GM12878 (cell line): ENCODE data around the gene APOBEC3B. TPM values are rescaled to one million over a fixed set of nuclear protein-coding genes. Genes with fewer than 3 reads are reported as not detected.

Source experiments
- ATAC-seq: fragments of 200-7000 bp; cut with Tn5 transposase; 3 replicates; pipeline ENCODE4 v1.9.1; 2020; ENCODE audit warnings: mild to moderate bottlenecking, moderate library complexity
- BruUV-seq: library from RNA; stranded (reverse); fragments of 400-500 nt; replicated peaks from 2 replicates; lab custom pipeline; 2021; lab: Mats Ljungman, UMichigan
- CTCF ChIA-PET: fragments of 300-600 bp; sonication (Branson Sonifier 250); formaldehyde crosslinking; extraction: SDS; loops from one replicate; lab custom pipeline; 2021; ENCODE audit warnings: inconsistent platforms; lab: Yijun Ruan, JAX
- POLR2A ChIA-PET: fragments of 350-600 bp; formaldehyde crosslinking; extraction: SDS; loops from one replicate; lab custom pipeline; 2021; ENCODE audit warnings: inconsistent platforms; lab: Charles Lee
- RAD21 ChIA-PET: fragments of 300-600 bp; sonication (Branson Sonifier 250); formaldehyde crosslinking; loops from one replicate; lab custom pipeline; 2023; ENCODE audit warnings: antibody characterized with exemption; ENCODE audit not compliant: unreplicated experiment; lab: Charles Lee
- SMC1A ChIA-PET: fragments of 300-600 bp; sonication (Branson Sonifier 250); formaldehyde crosslinking; loops from one replicate; lab custom pipeline; 2023; ENCODE audit not compliant: unreplicated experiment, uncharacterized antibody; lab: Charles Lee
- DNase-seq: peaks from one replicate; pipeline ENCODE4 v3.0.0-alpha.2; 2011; ENCODE audit warnings: low read depth, low spot score
- FAIRE-seq: peaks from 3 replicates; lab custom pipeline; 2011; peaks lifted over from hg19 to GRCh38; lab: Jason Lieb, UNC
- H2AFZ ChIP-seq: 2 replicates; pipeline ENCODE4 v1.6.0; 2011; ENCODE audit warnings: low read depth, low read length, control low read depth; ENCODE audit not compliant: control insufficient read depth
- H3K27ac ChIP-seq: 2 replicates; pipeline ENCODE4 v1.5.1; 2011; ENCODE audit warnings: control low read depth; ENCODE audit not compliant: control insufficient read depth, insufficient read depth
- H3K27me3 ChIP-seq, 2 experiments: replicated peaks in 1 of 2; 2 replicates each; pipeline versions ENCODE4 v1.6.0 to v1.6.1; 2011; ENCODE audit warnings: low read length in 1 of 2; ENCODE audit not compliant: control insufficient read depth in 2 of 2, insufficient read depth in 2 of 2
- H3K36me3 ChIP-seq, 2 experiments: 2 replicates each; pipeline ENCODE4 v1.5.1; 2011; ENCODE audit warnings: low read length in 1 of 2; ENCODE audit not compliant: control insufficient read depth in 2 of 2, insufficient read depth in 2 of 2
- H3K4me1 ChIP-seq: 2 replicates; pipeline ENCODE4 v1.6.1; 2011; ENCODE audit warnings: mild to moderate bottlenecking, low read length, moderate library complexity, mixed read lengths; ENCODE audit not compliant: control insufficient read depth, insufficient read depth
- H3K4me2 ChIP-seq: 2 replicates; pipeline ENCODE4 v1.6.0; 2011; ENCODE audit warnings: control low read depth; ENCODE audit not compliant: control insufficient read depth, insufficient read depth
- H3K4me3 ChIP-seq: fragments of 200-600 bp; sonication (generic); 2 replicates; pipeline ENCODE4 v1.5.1; 2016
- H3K79me2 ChIP-seq: 2 replicates; pipeline ENCODE4 v1.6.0; 2011; ENCODE audit warnings: low read length; ENCODE audit not compliant: control insufficient read depth, insufficient read depth
- H3K9ac ChIP-seq: 2 replicates; pipeline ENCODE4 v1.8.0; 2011; ENCODE audit warnings: low read length, control low read depth, mixed read lengths; ENCODE audit not compliant: control insufficient read depth, insufficient read depth
- H3K9me3 ChIP-seq: replicated peaks from 3 replicates; pipeline ENCODE4 v1.5.1; 2011; ENCODE audit warnings: mild to moderate bottlenecking, low read length; ENCODE audit not compliant: control insufficient read depth, insufficient read depth
- H4K20me1 ChIP-seq: 2 replicates; pipeline ENCODE4 v1.6.0; 2011; ENCODE audit not compliant: control insufficient read depth, insufficient read depth
- BRCA1 ChIP-seq: IDR thresholded peaks from 2 replicates; pipeline ENCODE4 v1.6.1; 2011; ENCODE audit warnings: low read depth, low read length, improper control_type of control experiment
- EED ChIP-seq: sonication (generic); IDR thresholded peaks from 2 replicates; pipeline ENCODE4 v1.6.1; 2016; ENCODE audit warnings: antibody characterized with exemption, low read depth
- KLF5 ChIP-seq: fragments of 450-650 bp; IDR thresholded peaks from 2 replicates; pipeline ENCODE4 v1.6.1; 2014; ENCODE audit warnings: mild to moderate bottlenecking; ENCODE audit not compliant: partially characterized antibody
- MTA2 ChIP-seq: fragments of 450-650 bp; IDR thresholded peaks from 2 replicates; pipeline ENCODE4 v1.6.1; 2016; ENCODE audit warnings: low read depth, mild to moderate bottlenecking, moderate library complexity
- NFYB ChIP-seq: IDR thresholded peaks from 2 replicates; pipeline ENCODE4 v1.6.1; 2011; ENCODE audit warnings: low read depth, mild to moderate bottlenecking, low read length, improper control_type of control experiment, moderate library complexity; ENCODE audit not compliant: insufficient read depth
- SMAD1 ChIP-seq: fragments of 450-650 bp; IDR thresholded peaks from 2 replicates; pipeline ENCODE4 v1.6.1; 2018; ENCODE audit warnings: mild to moderate bottlenecking, low read depth; ENCODE audit not compliant: partially characterized antibody
- TCF7 ChIP-seq: IDR thresholded peaks from 2 replicates; pipeline ENCODE4 v1.6.1; 2014; ENCODE audit warnings: antibody characterized with exemption, borderline replicate concordance
- ZNF24 ChIP-seq: fragments of 450-650 bp; IDR thresholded peaks from 2 replicates; pipeline ENCODE4 v1.6.1; 2017; ENCODE audit warnings: antibody characterized with exemption, mild to moderate bottlenecking
- WGBS: methylation state at CpG from one replicate; pipeline ENCODE4 v1.1.6; 2016; ENCODE audit warnings: low lambda C conversion rate; ENCODE audit not compliant: insufficient replicate concordance, insufficient coverage; ENCODE audit errors: missing lambda C conversion rate; 5-methylcytosine and 5-hydroxymethylcytosine counted together
- in situ Hi-C: fragments of 300-500 bp; cut with MboI; formaldehyde crosslinking; loops from 9 replicates; pipeline ENCODE4 v1.14.3; 2018; ENCODE audit warnings: mixed read lengths
- intact Hi-C: fragments of 100-400 bp; cut with micrococcal nuclease; formaldehyde crosslinking; loops from one replicate; pipeline ENCODE4 v1.14.2; 2022; ENCODE audit not compliant: unreplicated experiment
- polyA plus RNA-seq, 11 experiments: library from polyadenylated mRNA; depleted of rRNA in 4 of 11; unstranded in 6 of 11; stranded (reverse) in 5 of 11; fragments of >200 nt; fragmentation: Nextera tagmentation in 4 of 11; fragmentation: Illumina TruSeq in 1 of 11; extraction: Ambion mirVana in 4 of 11; extraction: Trizol in 1 of 11; gene quantifications; 1 replicate in 1 of 11; 2 replicates in 10 of 11; pipeline versions ENCODE4 v1.2.1 to v1.2.3, GENCODE V29; 2011 to 2016; ENCODE audit warnings: inconsistent platforms in 2 of 11, missing spikeins in 2 of 11, low read depth in 1 of 11
- total RNA-seq, 4 experiments: library from RNA; depleted of rRNA in 3 of 4; stranded (reverse); fragments of >200 nt in 3 of 4; fragmentation: Illumina TruSeq in 1 of 4; extraction: Trizol in 1 of 4; gene quantifications; 2 replicates each; pipeline versions ENCODE4 v1.2.1 to v1.2.3, GENCODE V29; 2013 to 2021

The APOBEC3B gene
- total and polyA plus RNA-seq, 10 of the 15 experiments (the other 5 are each of a cell fraction or from before 2014, with no cell fraction given): 2.4 to 75.1 (median 30.9) TPM

DNA sequence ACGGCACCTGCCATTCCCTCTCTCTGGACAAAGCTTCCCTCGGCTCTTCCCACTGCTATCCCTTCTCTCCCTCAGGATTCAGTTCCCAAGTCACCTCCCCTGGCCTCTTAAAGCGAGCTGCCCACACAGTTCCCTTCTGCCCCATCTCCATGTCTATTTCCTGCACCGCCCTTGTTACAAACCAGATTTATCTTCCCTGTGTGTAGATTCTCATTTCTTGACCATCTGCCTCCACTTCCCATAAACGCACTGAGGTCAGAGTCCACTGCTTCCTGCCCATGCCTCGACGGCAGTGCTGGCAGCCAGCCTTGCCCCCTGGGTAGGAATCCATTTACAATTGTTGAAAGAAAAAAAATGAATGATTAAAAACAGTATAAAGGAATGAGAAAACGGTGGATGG lies 11.6 kb upstream of the APOBEC3B start:
- ChIA-PET SMC1A (interaction anchor here (1.8 to 6.9 kb wide), 3 partner anchors 11 to 100 kb away, joined by 5 to 50 read pairs (median 12); partner anchors contain the start of gene CBX6), POLR2A (interaction anchor here (1.2 kb wide), 1 partner anchor 101 kb away, joined by 3 read pairs; no protein-coding TSS in a partner anchor), RAD21 (interaction anchor here (1.0 to 5.2 kb wide), 3 partner anchors 34 to 202 kb away, joined by 3 to 39 read pairs (median 8); no protein-coding TSS in a partner anchor), CTCF (interaction anchor here (0.6 to 7.8 kb wide), 5 partner anchors 11 to 367 kb away, joined by 3 to 73 read pairs (median 4); partner anchors contain the start of gene CBX6)
- ATAC-seq (no peak), FAIRE-seq (no peak), DNase-seq (no peak)
- TF ChIP-seq TCF7: no peak
- no peaks in the 10 kb centered on the region for H4K20me1 ChIP-seq
- no peaks in the 10 kb centered on the region for H3K36me3 ChIP-seq
- H3K4me1 ChIP-seq: peaks cover 9% of the 10 kb centered on the region
- 37% methylated on average over 8 of the region's 8 CpGs for WGBS
- H3K9ac ChIP-seq: no peak overlapping the region
- no peak overlapping the region for H3K27ac ChIP-seq
- intact Hi-C loops (no loop called here), in situ Hi-C loops (no loop called here)
- no peaks in the 10 kb centered on the region; a peak in 1 of 4 replicates for H3K27me3 ChIP-seq
- no peaks in the 10 kb centered on the region for H3K9me3 ChIP-seq
- no peak overlapping the region for H3K4me2 ChIP-seq
- H3K4me3 ChIP-seq: no peak overlapping the region
- no peak overlapping the region for H2AFZ ChIP-seq
- BruUV-seq: no TSS peak
- H3K79me2 ChIP-seq: no peaks in the 10 kb centered on the region

DNA sequence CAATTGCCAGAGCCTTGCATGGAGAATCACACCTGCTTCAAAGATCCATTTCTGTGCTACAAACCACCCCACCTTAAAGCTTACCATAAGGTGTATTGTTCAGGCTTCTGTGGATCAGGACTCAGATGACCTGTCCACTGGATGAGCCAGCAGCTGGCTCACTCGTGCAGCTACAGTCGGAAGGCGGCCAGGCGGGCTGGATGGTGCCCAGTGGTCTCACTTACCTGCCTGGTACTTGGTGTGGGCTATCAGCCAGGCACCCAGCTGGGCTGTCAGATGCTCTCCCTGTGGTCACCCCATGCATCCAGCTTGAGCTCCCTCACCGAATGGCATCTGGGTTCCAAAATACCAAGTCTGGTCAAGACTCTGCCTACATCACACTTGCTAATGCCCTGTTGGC lies 10.9 kb upstream of the APOBEC3B start:
- no TSS peak for BruUV-seq

More for the DNA sequence above, 10.9 kb upstream of the APOBEC3B start:
- SMC1A ChIA-PET: interaction anchor here (0.6 to 6.9 kb wide), 4 partner anchors 10 to 148 kb away, joined by 4 to 50 read pairs (median 8); partner anchors contain the start of gene CBX6
- no peaks in the 10 kb centered on the region; a peak in 1 of 4 replicates for H3K27me3 ChIP-seq
- in situ Hi-C loops (no loop called here), intact Hi-C loops (no loop called here)
- 49% methylated on average over 5 of the region's 5 CpGs for WGBS
- no peaks in the 10 kb centered on the region for H3K36me3 ChIP-seq
- FAIRE-seq: no peak
- TF ChIP-seq EED: no peak
- no peak for TF ChIP-seq MTA2
- TF ChIP-seq BRCA1: no peak
- TF ChIP-seq NFYB: no peak
- TF ChIP-seq KLF5: no peak
- TF ChIP-seq ZNF24: no peak
- TF ChIP-seq SMAD1: no peak
- no peaks in the 10 kb centered on the region for H3K79me2 ChIP-seq
- RAD21 ChIA-PET: interaction anchor here (1.0 to 5.2 kb wide), 3 partner anchors 33 to 202 kb away, joined by 3 to 39 read pairs (median 8); no protein-coding TSS in a partner anchor
- no peak overlapping the region for H3K4me3 ChIP-seq
- H4K20me1 ChIP-seq: no peaks in the 10 kb centered on the region
- no peak for ATAC-seq
- no peaks in the 10 kb centered on the region for H3K9me3 ChIP-seq
- no peak overlapping the region for H3K4me2 ChIP-seq
- no peak overlapping the region for H3K27ac ChIP-seq
- CTCF ChIA-PET: interaction anchor here (0.5 to 7.8 kb wide), 7 partner anchors 10 to 155 kb away, joined by 3 to 73 read pairs (median 4); partner anchors contain the start of gene CBX6
- DNase-seq: no peak
- POLR2A ChIA-PET: interaction anchor here (0.6 to 1.2 kb wide), 2 partner anchors 42 to 101 kb away, joined by 3 to 7 read pairs; no protein-coding TSS in a partner anchor
- H3K9ac ChIP-seq: no peak overlapping the region
- H2AFZ ChIP-seq: no peak overlapping the region
- peaks cover 9% of the 10 kb centered on the region for H3K4me1 ChIP-seq
